ENCODE data around the gene CNTFR. TPM values are rescaled to one million over a fixed set of nuclear protein-coding genes. Genes with fewer than 3 reads are reported as not detected.

The CNTFR gene
- total RNA-seq, 2 donors from 2014 or later, result 1.6 to 16.8 TPM

GRCh38 chr9:34590381-34591247 is 1.1 kb upstream of the CNTFR start:
- no peaks in the 10 kb centered on the region for H3K36me3 ChIP-seq (replicated peaks in 1 of 2; ENCODE audit: insufficient read depth in 1 of 2, low read depth in 2 of 2)
- H3K27me3 ChIP-seq, result peaks cover 3 to 10% of the 10 kb centered on the region in 2 donors
- H3K4me3 ChIP-seq, result no peak overlapping the region
- TF ChIP-seq CTCF (IDR thresholded peaks at IDR 0.05), result no peak
- no peak for TF ChIP-seq POLR2A (IDR thresholded peaks at IDR 0.05)
- peak in 2 of 4 donors; percentile 14 to 19 for DNase-seq
- no peaks in the 10 kb centered on the region for H3K9me3 ChIP-seq
- 19 to 20% methylated on average over 29 to 40 of the region's 40 CpGs for WGBS, 2 donors
- intact Hi-C loops (cut with DNase I), result loop anchor here (5.0 to 10.0 kb wide), 2 partner anchors 156 to 183 kb away; no protein-coding TSS in a partner anchor
- H3K27ac ChIP-seq, result no peak overlapping the region
- no peak for ATAC-seq
- peaks cover 40% of the 10 kb centered on the region for H3K4me1 ChIP-seq

- H3K9me3 ChIP-seq, result no peaks in the 10 kb centered on the region
- H3K36me3 ChIP-seq (replicated peaks in 1 of 2; ENCODE audit: insufficient read depth in 1 of 2, low read depth in 2 of 2), result no peaks in the 10 kb centered on the region
- peaks cover 3 to 10% of the 10 kb centered on the region in 2 donors for H3K27me3 ChIP-seq
- H3K4me3 ChIP-seq, result no peak overlapping the region
- no peak for ATAC-seq
- H3K4me1 ChIP-seq, result peaks cover 40% of the 10 kb centered on the region
- intact Hi-C loops (cut with DNase I), result loop anchor here (5.0 kb wide), 1 partner anchor 37 kb away; no protein-coding TSS in a partner anchor
- H3K27ac ChIP-seq, result no peak overlapping the region
- 1 to 2% methylated on average over 28 to 86 of the region's 86 CpGs for WGBS, 2 donors
- DNase-seq, result no peak
- TF ChIP-seq POLR2A (IDR thresholded peaks at IDR 0.05) (no peak), CTCF (IDR thresholded peaks at IDR 0.05) (no peak)
Observed at GRCh38 chr9:34588671-34589635, 571 bp downstream of the CNTFR start.

- DNase-seq (no peak), ATAC-seq (no peak)
- Histone ChIP-seq H3K9me3 (no peaks in the 10 kb centered on the region), H3K4me3 (no peak overlapping the region), H3K4me1 (peaks cover 34% of the 10 kb centered on the region), H3K36me3 (replicated peaks in 1 of 2; ENCODE audit: insufficient read depth in 1 of 2, low read depth in 2 of 2) (no peaks in the 10 kb centered on the region), H3K27ac (no peak overlapping the region), H3K27me3 (peaks cover 3 to 10% of the 10 kb centered on the region in 2 donors)
- TF ChIP-seq CTCF (IDR thresholded peaks at IDR 0.05) (no peak), POLR2A (IDR thresholded peaks at IDR 0.05) (no peak)
- intact Hi-C loops (cut with DNase I), result loop anchor here (5.0 kb wide), 1 partner anchor 35 kb away; no protein-coding TSS in a partner anchor
- WGBS, 2 donors, result 59 to 100% methylated on average over 1 to 2 of the region's 2 CpGs
Observed at GRCh38 chr9:34587271-34587670, 2.3 kb downstream of the CNTFR start.

- no peak for DNase-seq
- intact Hi-C loops (cut with DNase I), result loop anchor here (5.0 kb wide), 1 partner anchor 34 kb away; no protein-coding TSS in a partner anchor
- H3K27me3 ChIP-seq, result peaks cover 3 to 10% of the 10 kb centered on the region in 2 donors
- no peak overlapping the region for H3K27ac ChIP-seq
- no peaks in the 10 kb centered on the region for H3K9me3 ChIP-seq
- ATAC-seq, result no peak
- H3K4me3 ChIP-seq, result no peak overlapping the region
- H3K4me1 ChIP-seq, result peaks cover 25% of the 10 kb centered on the region
- WGBS, 2 donors, result 13 to 18% methylated on average over 5 to 11 of the region's 11 CpGs
- TF ChIP-seq POLR2A (IDR thresholded peaks at IDR 0.05), result no peak
- TF ChIP-seq CTCF (IDR thresholded peaks at IDR 0.05), result no peak
- H3K36me3 ChIP-seq (replicated peaks in 1 of 2; ENCODE audit: insufficient read depth in 1 of 2, low read depth in 2 of 2), result no peaks in the 10 kb centered on the region
Observed at GRCh38 chr9:34585946-34586669, 3.4 kb downstream of the CNTFR start.

Data from body of pancreas (tissue), 4 donors.